PC-3 (cell line): ENCODE data around the gene RRM1.

Experiments used
- CTCF ChIP-seq: fragments of 300-600 bp; sonication (generic); conservative IDR thresholded peaks from 2 replicates; pipeline ENCODE4 v1.5.1; 2017; ENCODE audit warnings: antibody characterized with exemption, low read depth, mild to moderate bottlenecking, low read length
- EZH2phosphoT487 ChIP-seq: fragments of 300-600 bp; sonication (generic); IDR thresholded peaks from 2 replicates; pipeline ENCODE4 v1.6.1; 2018; ENCODE audit warnings: mild to moderate bottlenecking, antibody characterized with exemption, low read length, borderline replicate concordance

GRCh38 chr11:4085575-4085974 is 9.0 kb upstream of the RRM1 start:
- TF ChIP-seq CTCF (no peak), EZH2phosphoT487 (no peak)
